ENCODE results near the gene NWD2.

NWD2 gene

GRCh38 chr4:37304612-37305011 lies 60.1 kb downstream of the NWD2 start:
- no peak for DNase-seq (ENCODE audit: low read depth in 2 of 2)

- no peak for DNase-seq (ENCODE audit: low read depth in 2 of 2)
Measured at GRCh38 chr4:37305984-37306383, 61.4 kb downstream of the NWD2 start.

- no peak for DNase-seq (ENCODE audit: low read depth in 2 of 2)
Measured at GRCh38 chr4:37317104-37317643, 72.6 kb downstream of the NWD2 start.

GRCh38 chr4:37320513-37321235 lies 76.1 kb downstream of the NWD2 start:
- DNase-seq (ENCODE audit: low read depth in 2 of 2) = no peak

GRCh38 chr4:37322122-37322521 lies 77.6 kb downstream of the NWD2 start:
- no peak for DNase-seq (ENCODE audit: low read depth in 2 of 2)

GRCh38 chr4:37324546-37324945 lies 80.0 kb downstream of the NWD2 start:
- DNase-seq (ENCODE audit: low read depth in 2 of 2) = no peak

GRCh38 chr4:37326852-37327251 lies 82.3 kb downstream of the NWD2 start:
- no peak for DNase-seq (ENCODE audit: low read depth in 2 of 2)

- DNase-seq (ENCODE audit: low read depth in 2 of 2) = no peak
Measured at GRCh38 chr4:37338972-37339371, 94.4 kb downstream of the NWD2 start.

- no peak for DNase-seq (ENCODE audit: low read depth in 2 of 2)
Measured at GRCh38 chr4:37358748-37359147, 114.2 kb downstream of the NWD2 start.

GRCh38 chr4:37359261-37359660 lies 114.7 kb downstream of the NWD2 start:
- no peak for DNase-seq (ENCODE audit: low read depth in 2 of 2)

- DNase-seq (ENCODE audit: low read depth in 2 of 2) = no peak
Measured at GRCh38 chr4:37365888-37366287, 121.3 kb downstream of the NWD2 start.

- DNase-seq (ENCODE audit: low read depth in 2 of 2) = no peak
Measured at GRCh38 chr4:37367901-37368300, 123.4 kb downstream of the NWD2 start.

GRCh38 chr4:37370052-37370451 lies 125.5 kb downstream of the NWD2 start:
- DNase-seq (ENCODE audit: low read depth in 2 of 2) = no peak

GRCh38 chr4:37381040-37381668 lies 136.6 kb downstream of the NWD2 start:
- no peak for DNase-seq (ENCODE audit: low read depth in 2 of 2)

GRCh38 chr4:37383579-37384229 lies 139.2 kb downstream of the NWD2 start:
- no peak for DNase-seq (ENCODE audit: low read depth in 2 of 2)

GRCh38 chr4:37385424-37385823 lies 140.9 kb downstream of the NWD2 start:
- DNase-seq (ENCODE audit: low read depth in 2 of 2) = no peak

GRCh38 chr4:37388681-37389365 lies 144.3 kb downstream of the NWD2 start:
- DNase-seq (ENCODE audit: low read depth in 2 of 2) = no peak

GRCh38 chr4:37389366-37389765 lies 144.8 kb downstream of the NWD2 start:
- DNase-seq (ENCODE audit: low read depth in 2 of 2) = no peak

- DNase-seq (ENCODE audit: low read depth in 2 of 2) = no peak
Measured at GRCh38 chr4:37389967-37390580, 145.5 kb downstream of the NWD2 start.

GRCh38 chr4:37392521-37393255 lies 148.1 kb downstream of the NWD2 start:
- no peak for DNase-seq (ENCODE audit: low read depth in 2 of 2)

- no peak for DNase-seq (ENCODE audit: low read depth in 2 of 2)
Measured at GRCh38 chr4:37393321-37393720, 148.8 kb downstream of the NWD2 start.

Data from stimulated activated CD8-positive, alpha-beta memory T cell treated with anti-CD3 and anti-CD28 coated beads, Interleukin-15, amount 100 ng/mL, for 4 hours (primary cell).